DMS79 (cell line): ENCODE results near the gene SPTLC3.

Experiments used
- DNase-seq: peaks from one replicate; lab custom pipeline; 2025; lab: John Stamatoyannopoulos, UW

The SPTLC3 gene

GRCh38 chr20:12984863-12985262, 23.9 kb upstream of the SPTLC3 start:
- DNase-seq: no peak

DNA sequence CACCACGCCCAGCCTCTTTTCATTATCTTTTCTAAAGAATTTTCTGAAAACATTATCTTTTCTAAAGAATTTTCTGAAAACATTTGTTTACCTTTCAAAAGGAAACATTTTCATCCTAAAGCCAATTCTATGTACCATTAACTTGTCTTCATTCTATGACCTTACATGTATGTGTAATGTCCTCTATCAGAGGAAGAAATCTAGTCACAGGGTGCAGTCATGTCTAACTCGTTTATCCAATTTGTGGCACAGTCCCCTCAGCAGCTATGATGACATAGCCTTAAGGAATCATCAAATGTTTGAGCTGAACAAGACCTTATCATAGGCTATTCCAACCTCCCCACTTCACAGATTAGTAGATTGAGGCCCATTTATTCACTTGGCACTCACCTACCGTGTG, 21.5 kb upstream of the SPTLC3 start:
- no peak for DNase-seq

DNA sequence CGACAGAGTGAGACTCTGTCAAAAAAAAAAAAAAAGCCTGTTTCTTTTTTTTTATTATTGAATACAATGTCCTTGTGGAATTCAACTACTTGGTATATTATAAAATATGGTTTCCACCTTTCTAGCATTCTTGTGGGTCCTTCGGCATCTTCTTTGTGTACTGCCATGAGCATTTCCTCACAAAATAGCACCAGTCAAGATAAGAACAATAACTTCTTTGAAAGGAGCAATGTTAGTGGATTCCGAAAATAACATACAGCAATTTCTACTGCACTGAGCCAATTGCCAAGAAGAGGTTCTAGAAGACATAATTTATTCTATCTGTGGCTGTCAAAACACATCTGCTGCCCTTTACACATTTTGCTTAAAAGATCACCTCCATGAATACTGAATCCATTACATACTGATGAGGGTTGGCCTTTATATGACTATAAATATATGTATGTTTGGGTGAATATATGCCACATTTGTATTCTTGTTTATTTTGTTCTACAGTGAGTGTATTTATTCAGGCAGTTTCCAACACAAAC, 19.1 kb upstream of the SPTLC3 start:
- DNase-seq: no peak

- DNase-seq: no peak
Measured at GRCh38 chr20:12997128-12997655, 11.6 kb upstream of the SPTLC3 start.

- no peak for DNase-seq
Measured at GRCh38 chr20:12998046-12998445, 10.7 kb upstream of the SPTLC3 start.

- no peak for DNase-seq
Measured at GRCh38 chr20:12999201-12999600, 9.6 kb upstream of the SPTLC3 start.

GRCh38 chr20:13002251-13002650, 6.5 kb upstream of the SPTLC3 start:
- no peak for DNase-seq

DNA sequence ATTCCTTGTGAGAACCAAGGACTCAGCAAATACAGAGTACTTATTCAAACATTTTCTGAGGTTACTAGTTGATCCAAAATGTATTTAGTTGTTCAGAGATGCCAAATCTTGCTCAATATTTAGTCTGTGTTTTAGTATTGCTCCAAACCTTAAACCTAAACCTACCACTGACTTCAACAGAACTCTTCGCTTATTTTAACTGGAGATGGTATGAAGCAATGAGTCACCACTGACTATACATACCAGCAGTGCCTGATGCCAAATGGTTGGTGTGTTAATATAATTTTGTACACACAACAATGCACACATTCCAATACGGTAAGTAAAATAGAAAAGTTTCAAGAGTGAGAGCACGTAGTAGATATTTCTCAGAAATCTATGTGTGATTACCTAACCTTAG, 1.9 kb upstream of the SPTLC3 start:
- no peak for DNase-seq

GRCh38 chr20:13007596-13007995, 1.2 kb upstream of the SPTLC3 start:
- DNase-seq: no peak

DNA sequence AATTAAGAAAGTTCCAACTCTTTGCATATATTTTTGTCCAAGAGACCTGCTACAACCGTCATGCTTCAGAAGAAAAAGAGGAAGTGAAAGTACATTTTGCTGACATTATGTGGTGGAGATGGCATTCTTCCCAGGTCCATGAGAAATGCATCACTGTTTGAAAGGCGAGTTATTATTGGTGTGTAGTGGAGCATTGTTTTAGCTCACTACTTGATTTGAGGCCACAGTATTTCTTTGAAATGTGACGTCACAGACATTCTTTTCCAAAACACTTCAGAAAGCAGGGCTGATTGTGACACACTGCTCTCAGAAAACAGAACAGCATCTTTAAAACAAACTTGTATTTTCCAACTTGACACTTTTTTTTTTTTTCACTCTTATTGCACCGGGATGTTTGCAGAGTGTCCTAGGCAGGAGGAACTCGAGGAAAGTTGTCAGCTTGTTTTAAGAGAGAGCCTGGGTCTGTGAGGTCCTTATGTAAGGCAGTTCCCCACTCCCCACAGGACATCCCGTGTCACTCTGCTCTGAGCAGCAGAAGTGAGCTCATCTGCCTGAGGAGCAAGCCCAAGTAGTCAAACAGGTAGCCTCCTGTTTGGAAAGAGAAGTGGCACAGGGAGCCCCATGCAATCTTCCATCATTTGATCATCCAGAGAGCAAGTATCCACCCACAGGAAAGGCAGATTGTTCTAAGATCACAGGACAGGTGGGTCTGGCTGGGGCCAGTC, 1.1 kb downstream of the SPTLC3 start:
- DNase-seq: peak; percentile 49

DNA sequence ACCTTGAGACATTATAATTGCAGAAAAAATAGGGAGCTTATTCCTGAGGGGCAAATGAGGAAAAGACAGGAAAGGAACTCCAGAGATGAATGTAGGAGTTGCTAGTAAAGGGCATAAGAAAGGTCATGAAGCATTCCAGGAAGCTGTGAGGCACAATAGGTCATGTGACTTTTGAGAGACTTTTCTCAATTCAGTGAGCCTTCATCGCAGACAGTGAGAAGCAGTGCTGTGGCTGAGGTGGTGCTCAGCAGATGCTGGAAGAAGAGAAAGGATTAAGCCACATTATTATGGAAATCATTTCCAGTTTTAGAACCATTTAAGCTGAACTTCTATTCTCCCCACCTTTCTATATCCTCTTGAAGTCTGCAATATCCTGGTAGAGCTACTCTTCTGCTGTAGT, 4.1 kb downstream of the SPTLC3 start:
- no peak for DNase-seq

GRCh38 chr20:13013411-13013810, 4.6 kb downstream of the SPTLC3 start:
- DNase-seq: no peak

DNA sequence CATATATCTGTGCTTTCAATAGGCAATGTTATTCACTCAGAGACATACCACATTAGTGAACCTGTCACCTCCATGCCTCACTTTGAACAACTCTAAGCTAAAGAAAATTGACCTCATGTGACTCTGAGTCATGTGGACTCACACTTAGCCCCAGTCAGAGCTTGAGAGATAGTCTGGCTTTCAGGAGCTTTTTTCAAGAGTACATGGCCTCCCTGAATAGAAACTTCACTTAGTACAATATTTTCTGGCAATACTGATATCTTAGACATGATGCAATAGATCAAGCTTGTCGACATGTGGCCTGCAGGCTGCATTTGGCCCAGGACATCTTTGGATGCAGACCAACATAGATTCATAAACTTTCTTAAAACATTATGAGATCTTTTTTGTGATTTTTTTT, 8.5 kb downstream of the SPTLC3 start:
- DNase-seq: no peak

GRCh38 chr20:13017883-13018535, 9.2 kb downstream of the SPTLC3 start:
- peak; percentile 9 for DNase-seq

GRCh38 chr20:13021205-13021970, 12.6 kb downstream of the SPTLC3 start:
- no peak for DNase-seq

DNA sequence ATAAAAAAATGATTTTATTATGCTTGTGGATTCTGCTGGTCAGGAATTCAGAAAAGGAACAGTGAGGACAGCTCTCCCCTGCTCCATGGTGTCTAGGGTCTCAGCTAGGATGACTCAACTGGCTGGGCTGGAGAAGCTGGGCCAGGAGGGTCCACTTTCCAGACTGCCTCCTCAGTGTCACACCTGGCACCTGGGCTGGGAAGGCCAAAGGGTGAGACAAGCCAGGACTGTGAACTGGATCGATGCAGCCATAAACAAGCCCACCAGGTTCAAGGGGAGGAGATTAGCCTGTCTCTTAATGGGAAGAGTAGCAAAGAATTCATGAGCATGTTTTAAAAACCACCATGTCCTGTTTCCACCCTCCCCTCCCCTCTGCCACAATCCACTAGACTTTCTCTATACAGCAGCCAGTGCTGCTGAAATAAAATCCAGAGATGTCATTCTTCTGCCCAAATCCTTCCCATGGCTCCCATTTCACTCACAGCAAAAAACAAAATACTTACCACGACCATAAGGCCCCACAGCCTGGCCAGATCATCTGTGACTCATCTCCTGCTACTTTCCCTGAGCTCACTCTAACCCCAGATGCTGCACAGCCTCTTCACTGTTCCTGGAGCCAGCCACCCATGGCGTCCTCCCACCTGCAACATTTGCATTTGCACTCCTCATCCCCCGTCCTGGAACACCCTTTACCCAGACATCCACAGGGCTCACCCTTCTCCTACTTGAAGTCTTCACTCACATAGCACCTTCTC, 13.8 kb downstream of the SPTLC3 start:
- DNase-seq: no peak

DNA sequence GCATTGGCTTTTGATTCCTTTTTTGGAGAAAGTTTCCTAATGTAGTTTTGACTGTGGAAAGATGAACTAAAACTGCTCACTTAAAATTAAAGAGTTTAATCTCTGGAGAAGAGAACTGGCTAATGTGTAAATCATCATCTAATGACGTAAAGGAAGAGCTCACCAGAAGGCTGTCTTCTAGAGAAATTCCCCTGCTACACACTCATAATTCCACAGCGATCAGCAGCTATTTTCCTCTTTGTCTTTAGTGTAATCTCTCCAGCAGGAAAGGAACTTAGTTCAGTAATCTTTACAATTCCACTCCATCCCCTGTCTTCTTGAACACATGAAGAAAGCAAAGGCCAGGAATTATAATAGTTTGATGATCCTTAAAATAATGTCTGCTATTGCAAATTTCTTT, 15.8 kb downstream of the SPTLC3 start:
- DNase-seq: no peak

- no peak for DNase-seq
Measured at GRCh38 chr20:13025181-13025580, 16.4 kb downstream of the SPTLC3 start.

- DNase-seq: no peak
Measured at GRCh38 chr20:13028001-13028400, 19.2 kb downstream of the SPTLC3 start.

DNA sequence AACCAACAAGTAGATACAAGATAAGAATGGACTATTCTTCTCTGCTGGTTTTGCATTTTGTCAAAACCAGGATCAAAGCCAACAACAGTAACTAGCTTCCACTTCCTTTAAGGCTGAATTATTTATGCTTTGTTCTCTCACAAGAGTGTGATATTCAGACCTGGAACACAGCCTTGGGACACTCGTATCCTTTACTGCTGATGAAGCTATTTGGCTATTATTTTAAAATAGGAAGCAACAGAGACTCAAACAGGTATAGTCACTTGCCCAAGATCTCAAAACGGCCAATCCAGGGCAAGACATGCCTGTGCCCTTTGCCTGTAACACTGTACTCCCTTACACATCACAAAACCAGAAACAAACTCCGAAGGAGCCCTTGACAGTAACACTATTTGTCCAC, 19.9 kb downstream of the SPTLC3 start:
- DNase-seq: no peak

DNA sequence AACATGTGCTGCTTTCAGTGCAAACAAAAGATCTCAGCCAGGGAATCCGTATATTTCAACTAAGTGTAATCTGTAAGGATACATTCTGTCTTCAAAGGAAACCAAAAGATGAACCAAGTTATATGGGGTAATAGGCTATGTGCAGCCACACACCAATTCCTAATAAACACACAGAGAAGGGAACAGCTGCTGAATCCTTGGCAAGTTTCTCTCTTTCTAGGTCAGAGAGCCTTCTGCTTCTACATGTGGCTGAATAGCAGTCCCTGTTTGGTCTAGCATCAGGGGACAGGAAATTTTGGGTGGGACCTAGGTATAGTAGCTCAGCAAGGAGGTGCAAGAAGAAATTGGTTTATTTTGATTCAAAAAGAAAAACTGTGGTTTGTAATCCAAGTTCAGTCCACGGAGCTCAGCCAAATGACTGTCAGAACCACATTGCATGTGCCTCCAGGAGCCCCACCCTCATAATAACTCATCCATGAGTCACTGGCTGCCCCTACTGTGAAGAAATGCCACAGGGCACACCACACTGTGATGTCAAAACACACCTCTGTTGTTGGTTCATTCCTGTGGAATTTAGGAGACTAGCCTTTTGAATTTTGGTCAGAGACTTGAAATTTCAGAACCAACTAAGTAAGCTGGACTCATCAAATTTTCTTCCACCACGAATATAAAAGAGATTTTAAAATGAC, 21.1 kb downstream of the SPTLC3 start:
- DNase-seq: no peak
